Smooth muscle cell (in vitro differentiated cells): Measurements from ENCODE around the gene MYRFL. TPM values are rescaled to one million over a fixed set of nuclear protein-coding genes. Genes with fewer than 3 reads are reported as not detected.

Experiments used
- DNase-seq: peaks from one replicate; lab custom pipeline; 2025; ENCODE audit not compliant: unreplicated experiment; lab: John Stamatoyannopoulos, UW
- H2AFZ ChIP-seq: fragments of 200-600 bp; sonication (generic); 2 replicates; pipeline ENCODE4 v1.6.0; 2016; ENCODE audit warnings: antibody characterized with exemption, low read depth, mild to moderate bottlenecking
- H3F3A ChIP-seq: fragments of 200-600 bp; sonication (generic); 2 replicates; pipeline ENCODE4 v1.6.0; 2017; ENCODE audit warnings: antibody characterized with exemption, low read depth
- H3K27ac ChIP-seq: fragments of 200-600 bp; sonication (generic); 2 replicates; pipeline ENCODE4 v1.5.1; 2016; ENCODE audit warnings: low read depth, mild to moderate bottlenecking
- H3K27me3 ChIP-seq: fragments of 200-600 bp; sonication (generic); 2 replicates; pipeline ENCODE4 v1.6.1; 2016; ENCODE audit warnings: low read depth, mild to moderate bottlenecking
- H3K36me3 ChIP-seq: fragments of 200-600 bp; sonication (generic); 2 replicates; pipeline ENCODE4 v1.5.1; 2016; ENCODE audit warnings: low read depth
- H3K4me1 ChIP-seq: fragments of 200-600 bp; sonication (generic); 2 replicates; pipeline ENCODE4 v1.5.1; 2016; ENCODE audit warnings: low read depth
- H3K4me2 ChIP-seq: fragments of 200-600 bp; sonication (generic); 2 replicates; pipeline ENCODE4 v1.6.0; 2016; ENCODE audit warnings: mild to moderate bottlenecking
- H3K4me3 ChIP-seq: fragments of 200-600 bp; sonication (generic); 2 replicates; pipeline ENCODE4 v1.5.1; 2016; ENCODE audit warnings: mild to moderate bottlenecking
- H3K79me2 ChIP-seq: fragments of 200-600 bp; sonication (generic); 2 replicates; pipeline ENCODE4 v1.6.0; 2016; ENCODE audit warnings: low read depth, mild to moderate bottlenecking
- H3K9ac ChIP-seq: fragments of 200-600 bp; sonication (generic); 2 replicates; pipeline ENCODE4 v1.6.0; 2016; ENCODE audit warnings: low read depth
- H3K9me3 ChIP-seq: fragments of 200-600 bp; sonication (generic); replicated peaks from 2 replicates; pipeline ENCODE4 v1.5.1; 2016; ENCODE audit warnings: low read depth
- H4K20me1 ChIP-seq: fragments of 200-600 bp; sonication (generic); 2 replicates; pipeline ENCODE4 v1.6.0; 2016; ENCODE audit warnings: low read depth
- WGBS: methylation state at CpG from one replicate; pipeline ENCODE4 v1.1.7; 2016; ENCODE audit warnings: low lambda C conversion rate; 5-methylcytosine and 5-hydroxymethylcytosine counted together
- polyA plus RNA-seq: library from polyadenylated mRNA; unstranded; fragments of >200 nt; fragmentation: Nextera tagmentation; extraction: Ambion mirVana; gene quantifications from 2 replicates; pipeline ENCODE4 v1.2.1, GENCODE V29; 2016
- total RNA-seq: library from RNA; depleted of rRNA; stranded (reverse); fragments of >200 nt; gene quantifications from 2 replicates; pipeline ENCODE4 v1.2.3, GENCODE V29; 2014
- TF ChIP-seq, protein P1 (sequence below): fragments of 200-600 bp; sonication (generic); IDR thresholded peaks from 2 replicates; pipeline ENCODE4 v1.5.1; 2017; ENCODE audit warnings: borderline replicate concordance, mild to moderate bottlenecking, antibody characterized with exemption; ENCODE audit not compliant: insufficient read depth, poor library complexity, severe bottlenecking

Gene MYRFL
- total and polyA plus RNA-seq, 2 experiments from 2014 or later: not detected

DNA sequence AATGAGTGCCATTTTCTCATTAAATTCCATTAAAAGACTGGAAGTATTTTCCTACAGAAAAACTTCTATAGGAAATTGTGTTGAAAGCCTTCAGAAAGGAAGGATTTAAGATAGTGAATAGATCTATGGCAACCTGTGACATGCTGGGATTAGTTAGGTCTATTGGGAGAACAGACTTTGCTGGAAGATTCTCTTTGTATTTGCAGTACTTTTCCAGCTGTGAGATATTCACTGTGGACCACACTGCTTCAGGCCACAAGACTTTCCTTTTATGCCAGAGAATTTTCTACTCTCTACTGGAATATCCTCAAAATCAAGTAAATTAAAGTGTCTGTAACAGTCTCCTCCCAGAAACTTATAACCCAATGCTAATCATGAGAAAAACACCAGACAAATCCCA lies 136.2 kb downstream of the MYRFL start:
- H3K27me3 ChIP-seq: no peaks in the 10 kb centered on the region
- no peak overlapping the region for H3K27ac ChIP-seq
- no peak overlapping the region for H3K4me2 ChIP-seq
- no peaks in the 10 kb centered on the region for H3F3A ChIP-seq
- H2AFZ ChIP-seq: no peak overlapping the region
- H3K4me1 ChIP-seq: no peaks in the 10 kb centered on the region
- no peak for DNase-seq
- H3K9me3 ChIP-seq: no peaks in the 10 kb centered on the region
- no peaks in the 10 kb centered on the region for H3K79me2 ChIP-seq
- no peak overlapping the region for H3K9ac ChIP-seq
- no peaks in the 10 kb centered on the region for H3K36me3 ChIP-seq
- H4K20me1 ChIP-seq: no peaks in the 10 kb centered on the region
- H3K4me3 ChIP-seq: no peak overlapping the region
- TF ChIP-seq, protein P1, sequence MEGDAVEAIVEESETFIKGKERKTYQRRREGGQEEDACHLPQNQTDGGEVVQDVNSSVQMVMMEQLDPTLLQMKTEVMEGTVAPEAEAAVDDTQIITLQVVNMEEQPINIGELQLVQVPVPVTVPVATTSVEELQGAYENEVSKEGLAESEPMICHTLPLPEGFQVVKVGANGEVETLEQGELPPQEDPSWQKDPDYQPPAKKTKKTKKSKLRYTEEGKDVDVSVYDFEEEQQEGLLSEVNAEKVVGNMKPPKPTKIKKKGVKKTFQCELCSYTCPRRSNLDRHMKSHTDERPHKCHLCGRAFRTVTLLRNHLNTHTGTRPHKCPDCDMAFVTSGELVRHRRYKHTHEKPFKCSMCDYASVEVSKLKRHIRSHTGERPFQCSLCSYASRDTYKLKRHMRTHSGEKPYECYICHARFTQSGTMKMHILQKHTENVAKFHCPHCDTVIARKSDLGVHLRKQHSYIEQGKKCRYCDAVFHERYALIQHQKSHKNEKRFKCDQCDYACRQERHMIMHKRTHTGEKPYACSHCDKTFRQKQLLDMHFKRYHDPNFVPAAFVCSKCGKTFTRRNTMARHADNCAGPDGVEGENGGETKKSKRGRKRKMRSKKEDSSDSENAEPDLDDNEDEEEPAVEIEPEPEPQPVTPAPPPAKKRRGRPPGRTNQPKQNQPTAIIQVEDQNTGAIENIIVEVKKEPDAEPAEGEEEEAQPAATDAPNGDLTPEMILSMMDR: no peak

DNA sequence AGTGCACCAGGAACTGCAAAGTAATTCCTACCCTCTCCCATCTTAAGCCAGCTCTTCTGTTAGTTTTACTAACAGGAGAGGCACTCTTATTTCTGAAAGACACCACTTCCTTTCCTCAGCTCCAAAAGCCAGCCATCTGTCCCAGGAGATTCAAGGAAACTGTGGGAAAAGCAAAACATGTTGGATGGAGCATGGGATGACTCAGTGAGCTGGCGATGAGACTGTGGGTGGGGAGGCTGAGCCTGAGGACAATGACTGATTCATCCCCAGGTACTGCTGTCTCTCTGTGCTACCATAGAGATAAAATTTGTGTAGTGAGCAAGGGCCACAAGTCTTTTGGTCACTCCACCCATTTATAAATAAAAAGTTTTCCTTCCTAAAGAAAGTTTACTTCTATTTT lies 141.4 kb downstream of the MYRFL start:
- peak overlapping the region; percentile 81 for H3K9ac ChIP-seq
- no peaks in the 10 kb centered on the region for H3K27me3 ChIP-seq
- H4K20me1 ChIP-seq: no peaks in the 10 kb centered on the region
- no peak for DNase-seq
- peak overlapping the region; percentile 90 for H3K27ac ChIP-seq
- H3K9me3 ChIP-seq: no peaks in the 10 kb centered on the region
- TF ChIP-seq, protein P1: no peak
- H3K79me2 ChIP-seq: no peaks in the 10 kb centered on the region
- no peaks in the 10 kb centered on the region for H3F3A ChIP-seq
- H3K4me2 ChIP-seq: peak overlapping the region; percentile 23
- no peak overlapping the region for H2AFZ ChIP-seq
- no peak overlapping the region for H3K4me3 ChIP-seq
- WGBS: 5% methylated on average over 1 of the region's 1 CpG
- H3K4me1 ChIP-seq: no peaks in the 10 kb centered on the region
- H3K36me3 ChIP-seq: no peaks in the 10 kb centered on the region

DNA sequence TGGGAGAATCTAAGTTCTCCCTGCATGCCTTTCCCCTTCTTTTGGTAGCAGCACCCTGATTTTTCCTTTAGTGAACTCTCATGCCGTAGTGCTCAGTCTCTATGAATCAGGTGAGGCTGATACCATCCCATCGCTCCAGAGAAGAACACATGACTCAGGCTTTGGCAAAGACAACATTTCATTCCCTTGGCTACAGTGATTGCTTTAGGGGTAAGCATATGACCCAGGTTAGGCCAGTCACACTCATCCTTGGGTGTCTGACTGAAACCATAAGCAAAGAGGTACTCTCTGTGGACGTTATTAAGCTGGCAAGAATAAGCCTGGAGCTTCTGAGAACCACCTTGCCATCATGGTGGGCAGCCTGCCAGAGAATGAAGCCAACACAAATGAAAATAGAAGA lies 141.8 kb downstream of the MYRFL start:
- DNase-seq: no peak
- H4K20me1 ChIP-seq: no peaks in the 10 kb centered on the region

DNA sequence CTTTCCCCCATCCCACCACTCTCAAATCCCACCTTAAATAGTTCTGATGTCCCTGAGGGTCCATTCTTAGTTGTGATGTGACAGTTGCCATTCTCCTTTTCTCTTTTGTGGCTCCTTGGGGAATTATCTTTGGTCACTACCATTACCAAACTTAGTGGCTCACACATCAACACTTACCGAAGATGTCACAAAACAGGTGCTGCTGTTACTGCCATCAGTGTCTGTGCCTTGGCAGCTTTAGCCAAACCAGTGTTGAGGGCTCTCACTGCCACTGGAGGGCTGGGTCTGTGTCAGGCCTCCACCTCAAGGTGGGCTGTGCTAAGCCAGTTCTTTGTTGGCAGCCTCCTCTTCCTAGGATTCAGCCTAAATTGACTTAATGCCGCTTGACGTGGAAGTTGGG lies 144.0 kb downstream of the MYRFL start:
- WGBS: 93% methylated on average over 3 of the region's 3 CpGs
- H3F3A ChIP-seq: no peaks in the 10 kb centered on the region
- DNase-seq: no peak
- H3K4me2 ChIP-seq: no peak overlapping the region
- no peak overlapping the region for H3K9ac ChIP-seq
- no peaks in the 10 kb centered on the region for H3K27me3 ChIP-seq
- H3K36me3 ChIP-seq: no peaks in the 10 kb centered on the region
- H4K20me1 ChIP-seq: no peaks in the 10 kb centered on the region
- no peaks in the 10 kb centered on the region for H3K9me3 ChIP-seq
- no peak overlapping the region for H3K4me3 ChIP-seq
- H2AFZ ChIP-seq: no peak overlapping the region
- H3K27ac ChIP-seq: no peak overlapping the region
- H3K79me2 ChIP-seq: no peaks in the 10 kb centered on the region
- peaks cover 3% of the 10 kb centered on the region for H3K4me1 ChIP-seq
- TF ChIP-seq, protein P1: no peak

More for the DNA sequence above, 141.8 kb downstream of the MYRFL start:
- TF ChIP-seq, protein P1: no peak
- Histone ChIP-seq H2AFZ (no peak overlapping the region), H3K27me3 (no peaks in the 10 kb centered on the region), H3K4me2 (no peak overlapping the region), H3K79me2 (no peaks in the 10 kb centered on the region), H3K27ac (peak overlapping the region; percentile 90), H3K4me3 (no peak overlapping the region), H3K9ac (peak overlapping the region; percentile 81), H3K36me3 (no peaks in the 10 kb centered on the region), H3K4me1 (no peaks in the 10 kb centered on the region), H3F3A (no peaks in the 10 kb centered on the region), H3K9me3 (no peaks in the 10 kb centered on the region)
- WGBS: 77% methylated on average over 3 of the region's 3 CpGs
